ENCODE data around the gene MAPKAPK3.

- no peak for TF ChIP-seq EZH2phosphoT487 (IDR thresholded peaks at IDR 0.05; ENCODE audit: insufficient read depth, low read depth)
- TF ChIP-seq EZH2 (IDR thresholded peaks at IDR 0.05; ENCODE audit: insufficient read depth, poor library complexity, severe bottlenecking), result no peak
Observed at GRCh38 chr3:50637011-50637410, 20.1 kb downstream of the MAPKAPK3 start.

All from GM23248 (cell line).